22Rv1 (cell line): ENCODE results near the gene ING2.

ENCODE experiments used
- ZFX ChIP-seq: fragments of 450-650 bp; IDR thresholded peaks from 2 replicates; pipeline ENCODE4 v1.6.1; 2017; ENCODE audit warnings: antibody characterized with exemption, borderline replicate concordance
- TF ChIP-seq, protein P1 (sequence below): fragments of 450-650 bp; IDR thresholded peaks from 2 replicates; pipeline ENCODE4 v1.5.1; 2017; ENCODE audit warnings: mild to moderate bottlenecking

DNA sequence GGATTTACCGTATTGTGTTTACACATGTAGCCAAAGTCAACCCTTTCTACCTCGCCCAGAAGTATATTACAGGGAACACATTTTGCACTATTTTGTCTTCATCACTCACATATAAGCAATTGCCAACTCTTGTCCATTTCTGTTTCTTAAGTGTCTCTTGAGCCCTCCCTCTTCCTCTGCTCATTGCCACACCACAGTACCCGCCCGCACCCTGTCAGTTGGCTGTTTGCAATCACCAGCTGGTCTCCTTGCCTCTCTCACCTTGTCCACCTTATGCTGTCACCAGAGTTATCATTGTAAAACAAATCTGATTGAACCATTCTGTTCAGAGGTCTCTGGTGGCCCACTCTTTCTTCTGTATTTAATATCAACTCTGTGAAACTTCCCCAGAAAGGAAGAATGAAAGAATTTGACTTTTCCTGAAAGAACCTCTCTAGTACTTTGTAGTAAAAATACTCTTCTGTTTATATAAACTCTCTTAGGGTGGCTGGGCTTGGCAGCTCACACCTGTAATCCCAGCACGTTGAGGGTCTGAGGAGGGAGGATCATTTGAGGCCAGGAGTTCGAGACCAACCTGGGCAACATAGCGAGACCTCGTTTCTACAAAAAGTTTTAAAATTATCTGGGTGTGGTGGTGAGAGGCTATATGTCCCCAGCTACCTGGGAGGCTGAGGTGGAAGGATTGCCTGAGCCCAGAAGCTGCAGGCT lies 50.2 kb downstream of the ING2 start:
- TF ChIP-seq, protein P1, sequence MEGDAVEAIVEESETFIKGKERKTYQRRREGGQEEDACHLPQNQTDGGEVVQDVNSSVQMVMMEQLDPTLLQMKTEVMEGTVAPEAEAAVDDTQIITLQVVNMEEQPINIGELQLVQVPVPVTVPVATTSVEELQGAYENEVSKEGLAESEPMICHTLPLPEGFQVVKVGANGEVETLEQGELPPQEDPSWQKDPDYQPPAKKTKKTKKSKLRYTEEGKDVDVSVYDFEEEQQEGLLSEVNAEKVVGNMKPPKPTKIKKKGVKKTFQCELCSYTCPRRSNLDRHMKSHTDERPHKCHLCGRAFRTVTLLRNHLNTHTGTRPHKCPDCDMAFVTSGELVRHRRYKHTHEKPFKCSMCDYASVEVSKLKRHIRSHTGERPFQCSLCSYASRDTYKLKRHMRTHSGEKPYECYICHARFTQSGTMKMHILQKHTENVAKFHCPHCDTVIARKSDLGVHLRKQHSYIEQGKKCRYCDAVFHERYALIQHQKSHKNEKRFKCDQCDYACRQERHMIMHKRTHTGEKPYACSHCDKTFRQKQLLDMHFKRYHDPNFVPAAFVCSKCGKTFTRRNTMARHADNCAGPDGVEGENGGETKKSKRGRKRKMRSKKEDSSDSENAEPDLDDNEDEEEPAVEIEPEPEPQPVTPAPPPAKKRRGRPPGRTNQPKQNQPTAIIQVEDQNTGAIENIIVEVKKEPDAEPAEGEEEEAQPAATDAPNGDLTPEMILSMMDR = no peak
- no peak for TF ChIP-seq ZFX
